HG02759 (cell line): ENCODE measurements around the gene EPHB1.
"Not testable (repeated sequence)": the region's sequence is repeated elsewhere in the genome, so short reads cannot be mapped to it uniquely, and the experiment has no call there.

Experiments
- ATAC-seq: cut with Tn5 transposase; IDR thresholded peaks from one replicate; pipeline ENCODE4 v1.9.1; 2021; ENCODE audit warnings: mild to moderate bottlenecking, moderate library complexity; ENCODE audit not compliant: unreplicated experiment

EPHB1 gene

DNA sequence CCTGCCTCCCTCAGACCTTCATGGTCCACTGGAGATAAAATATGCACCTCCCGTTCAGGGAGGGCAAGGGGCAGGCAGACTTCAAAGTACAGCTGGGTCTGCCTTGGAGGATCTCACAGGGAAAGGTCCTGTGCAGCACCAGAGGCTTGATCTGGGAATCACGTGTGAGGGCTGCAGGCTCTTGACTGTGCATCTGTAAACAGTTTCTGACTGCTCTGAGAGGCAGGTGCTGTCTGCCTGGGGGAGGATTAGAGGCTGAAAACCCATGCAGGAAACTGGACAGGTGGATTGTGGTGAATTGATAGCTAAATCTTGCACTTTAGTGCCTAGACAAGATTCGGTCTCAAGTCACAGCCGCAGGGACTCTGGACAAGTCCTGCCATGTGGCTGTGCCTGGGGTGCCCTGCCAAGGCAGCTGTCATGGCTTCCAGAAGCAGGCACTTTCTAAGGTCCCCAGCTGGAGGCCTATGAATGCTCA is 239.3 kb downstream of the EPHB1 start:
- ATAC-seq, result no peak

DNA sequence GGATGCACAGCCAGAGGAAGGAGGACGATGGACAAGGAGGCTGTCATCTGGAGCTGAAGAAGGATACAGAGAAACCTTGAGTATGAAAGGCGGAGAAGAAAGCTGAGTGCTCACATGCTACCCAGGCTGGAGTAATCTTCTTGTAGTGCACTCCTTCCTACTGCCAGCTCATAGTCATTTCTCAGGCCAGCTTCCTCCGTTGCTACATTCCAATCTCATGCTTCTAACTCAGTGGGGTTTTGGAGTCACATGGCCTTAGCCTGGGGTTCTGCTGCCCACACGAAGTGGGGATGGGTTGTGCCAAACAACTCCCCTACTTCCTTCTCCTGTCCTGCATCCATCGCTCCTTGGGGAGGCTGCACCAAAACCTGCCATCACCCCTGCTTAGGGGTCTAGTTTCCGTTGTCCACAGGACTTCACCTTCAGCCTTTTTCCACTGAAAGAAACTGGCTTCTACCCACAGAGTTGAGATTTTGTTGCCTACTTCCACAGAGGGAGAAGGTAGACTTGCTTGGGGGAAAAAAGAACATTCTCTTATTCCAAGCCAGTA is 239.9 kb downstream of the EPHB1 start:
- ATAC-seq, result no peak

DNA sequence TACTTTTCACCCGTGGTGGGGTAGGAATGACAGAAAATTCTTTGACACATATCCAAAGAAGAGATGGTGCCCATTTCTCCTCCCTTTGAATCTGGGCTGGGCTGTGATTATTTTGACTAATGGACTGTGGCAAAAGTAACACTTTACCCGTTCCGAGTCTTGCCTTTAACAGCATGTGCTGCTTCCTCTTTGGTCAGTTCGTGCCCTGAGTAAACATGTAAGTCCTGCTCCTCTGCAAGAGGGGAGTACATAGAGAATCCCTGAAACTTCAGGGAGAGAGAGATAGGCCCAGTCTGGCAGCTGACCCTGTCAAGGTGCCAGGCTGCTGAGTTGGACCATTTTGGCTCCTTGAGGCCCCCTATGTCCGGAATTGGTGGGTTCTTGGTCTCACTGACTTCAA is 243.1 kb downstream of the EPHB1 start:
- no peak for ATAC-seq

DNA sequence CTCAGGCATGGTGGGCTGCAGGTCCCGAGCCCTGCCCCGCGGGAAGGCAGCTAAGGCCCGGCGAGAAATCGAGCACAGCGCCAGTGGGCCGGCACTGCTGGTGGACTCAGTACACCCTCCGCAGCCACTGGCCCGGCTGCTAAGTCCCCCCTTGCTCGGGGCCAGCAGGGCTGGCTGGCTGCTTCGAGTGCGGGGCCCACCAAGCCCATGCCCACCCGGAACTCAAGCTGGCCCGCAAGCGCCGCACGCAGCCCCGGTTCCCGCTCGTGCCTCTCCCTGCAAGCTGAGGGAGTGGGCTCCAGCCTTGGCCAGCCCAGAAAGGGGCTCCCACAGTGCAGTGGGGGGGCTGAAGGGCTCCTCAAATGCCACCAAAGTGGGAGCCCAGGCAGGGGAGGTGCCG is 244.5 kb downstream of the EPHB1 start:
- ATAC-seq, result not testable (repeated sequence)

DNA sequence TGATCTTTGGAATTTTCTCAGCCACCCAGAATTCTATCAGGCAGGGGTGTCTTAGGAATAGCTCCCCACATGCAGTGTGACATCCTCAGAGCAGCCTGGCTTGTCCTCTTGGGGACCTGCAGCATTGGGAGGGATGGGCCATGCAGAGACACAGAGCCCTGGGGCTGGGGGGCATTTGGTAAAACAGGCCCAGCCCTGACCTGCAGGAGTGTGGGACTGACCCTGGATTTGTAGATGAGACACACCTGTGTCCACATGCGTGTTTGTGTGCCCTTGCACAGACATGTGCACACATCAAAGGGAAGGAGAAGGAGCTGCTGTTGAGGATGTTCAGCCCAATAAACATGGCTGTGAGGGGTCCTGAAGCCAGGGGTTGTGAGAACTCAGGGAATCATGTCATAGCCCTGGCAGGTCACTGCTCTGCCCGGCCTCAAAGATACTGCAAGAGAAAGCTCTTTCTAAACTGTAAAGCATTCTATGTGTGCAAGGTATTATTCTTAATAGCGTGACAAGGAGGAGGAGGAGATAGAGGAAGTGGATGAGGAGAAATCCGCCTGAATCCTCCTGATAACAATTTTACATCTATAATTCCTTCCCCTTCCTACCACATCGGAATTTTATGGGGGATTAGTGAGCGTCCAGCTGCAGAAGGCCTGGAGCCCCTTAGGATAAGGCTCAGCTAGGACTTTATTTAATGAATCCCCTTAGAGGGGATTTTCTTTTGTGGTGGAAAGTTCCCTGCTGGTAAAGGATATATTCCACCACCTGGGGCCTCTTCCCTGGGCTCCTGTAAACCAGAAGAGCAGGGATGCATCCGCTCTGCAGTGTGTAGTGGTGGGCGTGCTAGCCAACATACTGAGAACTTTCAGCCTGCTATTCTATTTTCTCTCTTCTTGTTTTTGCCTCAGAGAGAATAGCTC is 245.5 kb downstream of the EPHB1 start:
- ATAC-seq, result no peak

DNA sequence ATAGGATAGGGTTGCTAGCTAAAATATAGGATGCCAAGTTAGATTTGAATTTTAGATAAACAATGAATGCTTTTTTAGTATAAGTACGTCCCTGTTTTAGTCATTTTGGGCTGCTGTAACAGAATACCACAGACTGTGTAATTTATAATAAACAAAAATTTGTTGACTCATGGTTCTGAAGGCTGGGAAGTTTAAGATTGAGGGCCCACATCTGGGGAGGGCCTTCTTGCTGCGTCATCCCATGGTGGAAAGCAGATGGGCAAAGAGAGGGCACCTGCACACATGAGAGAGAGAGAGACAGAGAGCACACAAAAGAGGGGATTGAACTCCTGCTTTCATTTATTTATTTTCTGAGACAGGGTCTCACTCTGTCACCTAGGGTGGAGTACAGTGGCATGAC is 246.5 kb downstream of the EPHB1 start:
- no peak for ATAC-seq

DNA sequence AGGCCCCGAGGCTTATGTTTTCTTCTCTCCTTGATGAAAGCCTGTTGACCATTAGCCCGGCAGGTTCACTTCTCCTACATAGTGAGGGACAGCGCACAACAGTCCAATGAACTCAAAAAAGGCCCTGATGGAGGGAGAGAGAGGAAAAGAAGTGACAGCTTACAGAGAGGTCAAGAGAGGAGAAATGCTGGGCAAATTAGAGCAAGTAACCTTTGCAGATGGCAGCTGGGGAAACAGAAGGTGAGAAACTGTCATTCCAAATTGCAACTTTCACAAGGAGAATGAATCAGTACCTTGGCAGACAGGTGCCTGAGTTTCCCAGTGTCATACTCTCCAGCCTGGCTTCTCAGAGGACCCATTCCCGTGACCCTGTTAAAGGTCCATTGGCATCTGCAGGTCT is 252.0 kb downstream of the EPHB1 start:
- ATAC-seq, result no peak

DNA sequence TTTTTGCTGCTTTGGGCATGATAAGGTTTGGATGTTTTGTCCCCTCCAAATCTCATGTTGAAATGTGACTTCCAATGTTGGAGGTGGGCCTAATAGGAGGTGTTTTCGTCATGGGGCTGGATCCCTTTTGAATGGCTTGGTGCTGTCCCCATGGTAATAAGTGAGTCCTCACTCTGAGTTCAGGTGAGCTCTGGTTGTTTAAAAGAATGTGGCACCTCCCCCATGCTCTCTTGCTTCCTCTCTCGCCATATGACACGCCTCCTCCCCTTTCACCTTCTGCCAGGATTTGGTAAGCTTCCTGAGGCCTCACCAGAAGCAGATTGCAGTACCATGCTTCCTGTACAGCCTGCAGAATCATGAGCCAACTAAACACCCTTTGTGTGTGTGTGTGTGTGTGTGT is 255.5 kb downstream of the EPHB1 start:
- no peak for ATAC-seq

DNA sequence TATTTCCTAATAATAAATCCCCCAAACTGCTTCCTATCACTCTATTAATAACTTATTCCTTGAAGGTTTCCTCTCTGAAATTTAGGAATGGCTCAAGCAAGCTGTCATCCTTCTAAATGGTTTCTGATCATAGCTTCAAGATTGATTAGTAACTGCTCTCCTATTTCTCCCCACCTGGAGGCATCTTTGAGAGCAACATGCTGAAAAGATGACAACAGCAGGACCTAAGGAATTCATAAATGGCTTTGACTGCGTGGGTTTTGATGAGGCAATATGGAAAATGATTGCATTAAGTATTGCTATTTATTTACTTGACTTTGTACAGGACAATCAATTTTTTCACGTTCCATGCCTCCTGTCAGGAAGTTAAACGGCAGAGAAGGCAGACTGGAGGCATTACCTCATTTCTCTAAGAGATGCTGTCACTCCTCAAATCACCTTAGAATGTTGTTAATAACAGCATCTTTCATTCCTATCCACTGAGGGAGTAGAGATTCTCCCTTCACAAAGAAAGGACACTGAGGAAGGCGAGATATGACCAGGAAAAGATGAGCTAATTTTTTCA is 256.4 kb downstream of the EPHB1 start:
- no peak for ATAC-seq

DNA sequence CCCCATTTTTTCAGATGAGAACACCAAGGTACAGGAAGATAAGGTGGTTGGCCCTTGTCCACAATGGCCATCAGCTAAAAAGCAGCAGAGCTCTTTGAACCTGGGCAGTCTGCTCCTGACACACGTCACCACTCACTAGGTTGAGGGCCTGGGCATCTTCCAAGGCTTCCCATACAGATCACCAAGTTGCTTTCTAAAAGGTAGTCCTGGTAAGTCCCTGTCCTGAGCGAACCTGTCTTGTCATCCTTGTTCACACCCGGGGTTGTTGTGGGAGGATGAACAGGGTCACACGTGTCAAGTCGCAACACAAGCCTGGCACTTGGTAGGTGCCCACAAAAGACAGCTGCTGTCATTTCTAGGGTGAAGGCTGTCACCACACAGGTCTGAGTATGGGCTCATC is 260.4 kb downstream of the EPHB1 start:
- no peak for ATAC-seq

DNA sequence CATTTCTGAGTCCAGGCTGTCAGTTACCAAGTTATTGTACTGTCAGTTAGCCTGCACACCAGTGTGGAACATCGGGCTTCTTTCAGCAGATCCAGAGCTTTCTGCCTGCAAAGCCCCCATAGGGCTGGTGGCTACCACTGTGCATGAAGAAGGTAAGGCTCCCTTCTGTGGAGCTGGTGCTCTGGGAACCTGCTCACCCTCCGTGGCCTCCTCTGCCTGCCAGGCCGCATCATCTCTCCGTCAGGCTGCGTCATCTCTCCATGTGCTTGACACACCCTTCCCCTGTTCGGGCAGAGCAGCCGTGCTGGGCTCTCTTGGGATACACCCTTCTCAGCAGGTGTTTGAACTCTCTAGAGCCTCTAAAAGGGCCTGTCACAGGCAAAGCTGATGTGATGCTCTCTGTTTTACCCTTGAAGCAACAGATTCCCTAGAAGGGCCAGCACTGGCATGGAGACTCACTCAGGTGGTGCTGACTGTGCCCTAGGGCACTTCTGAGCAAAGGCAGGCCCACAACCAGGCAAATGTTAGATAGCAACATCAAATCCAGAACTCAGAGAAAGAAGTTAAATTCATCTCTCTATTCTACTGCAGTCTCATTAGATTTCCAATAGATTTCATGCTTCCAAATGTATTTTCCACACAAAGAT is 261.1 kb downstream of the EPHB1 start:
- no peak for ATAC-seq

DNA sequence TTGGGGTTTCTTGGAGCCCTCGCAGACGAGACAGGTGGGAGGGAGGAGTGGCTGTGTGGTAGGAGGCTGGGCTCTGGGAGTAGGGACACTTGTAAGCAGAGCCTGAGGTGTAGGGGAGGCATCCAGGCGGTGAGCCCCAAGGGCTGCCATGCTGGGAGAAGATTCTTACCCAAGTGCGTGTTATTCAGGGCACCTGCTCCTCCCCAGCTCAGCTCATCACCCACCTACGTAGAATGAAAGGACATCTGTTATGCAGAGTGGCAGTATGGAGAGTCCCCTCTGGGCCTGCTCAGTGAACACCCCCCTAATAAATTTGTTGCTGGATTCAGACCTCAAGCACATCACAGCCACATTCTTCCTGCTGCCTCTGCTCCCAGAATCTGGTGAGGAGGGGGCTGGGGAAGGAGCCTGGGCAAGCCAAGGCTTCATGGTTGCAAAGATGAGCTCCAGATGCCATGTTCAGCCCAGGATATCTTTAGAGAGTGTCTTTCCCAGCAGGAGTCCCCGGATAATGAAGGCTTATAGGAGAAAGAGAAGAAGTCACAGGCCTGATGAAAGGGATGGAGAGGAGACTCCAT is 261.8 kb downstream of the EPHB1 start:
- no peak for ATAC-seq

DNA sequence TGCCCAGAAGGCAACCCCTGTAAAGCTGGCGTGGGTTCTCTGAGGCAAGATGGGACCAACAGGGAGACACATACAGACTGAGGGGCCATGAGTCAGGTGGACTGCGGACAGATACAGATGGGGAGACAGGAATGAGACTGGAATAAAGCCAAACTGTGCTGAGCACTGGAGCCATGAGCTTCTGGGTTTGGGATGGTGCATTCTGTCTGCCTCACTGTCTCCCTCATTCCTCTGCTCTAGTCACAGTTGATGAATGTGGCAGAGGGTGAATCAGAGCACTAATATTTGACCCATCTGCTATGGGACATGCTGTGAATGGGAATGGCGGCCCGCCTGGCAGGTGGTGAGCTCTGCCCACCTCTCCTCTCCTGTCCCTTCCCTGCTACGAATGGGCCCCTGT is 262.9 kb downstream of the EPHB1 start:
- no peak for ATAC-seq

DNA sequence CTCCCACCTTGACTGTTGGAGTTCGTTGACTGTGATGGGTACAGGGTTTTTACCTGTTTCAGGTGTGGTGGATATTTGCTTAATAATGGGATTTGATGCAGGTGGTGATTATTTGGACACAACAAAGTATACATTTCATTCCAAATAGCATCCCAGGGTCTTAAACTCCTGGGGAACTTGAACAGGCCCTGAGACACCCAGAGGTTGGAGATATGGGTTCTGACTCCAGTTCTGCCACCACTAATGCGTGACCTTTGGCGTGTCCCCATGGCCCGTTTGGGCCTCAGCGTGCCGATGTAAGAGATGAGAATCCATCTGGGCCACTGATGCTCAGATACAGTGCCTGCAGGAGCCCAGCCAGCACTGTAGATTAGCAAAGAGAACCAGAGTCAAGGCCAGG is 264.5 kb downstream of the EPHB1 start:
- no peak for ATAC-seq

DNA sequence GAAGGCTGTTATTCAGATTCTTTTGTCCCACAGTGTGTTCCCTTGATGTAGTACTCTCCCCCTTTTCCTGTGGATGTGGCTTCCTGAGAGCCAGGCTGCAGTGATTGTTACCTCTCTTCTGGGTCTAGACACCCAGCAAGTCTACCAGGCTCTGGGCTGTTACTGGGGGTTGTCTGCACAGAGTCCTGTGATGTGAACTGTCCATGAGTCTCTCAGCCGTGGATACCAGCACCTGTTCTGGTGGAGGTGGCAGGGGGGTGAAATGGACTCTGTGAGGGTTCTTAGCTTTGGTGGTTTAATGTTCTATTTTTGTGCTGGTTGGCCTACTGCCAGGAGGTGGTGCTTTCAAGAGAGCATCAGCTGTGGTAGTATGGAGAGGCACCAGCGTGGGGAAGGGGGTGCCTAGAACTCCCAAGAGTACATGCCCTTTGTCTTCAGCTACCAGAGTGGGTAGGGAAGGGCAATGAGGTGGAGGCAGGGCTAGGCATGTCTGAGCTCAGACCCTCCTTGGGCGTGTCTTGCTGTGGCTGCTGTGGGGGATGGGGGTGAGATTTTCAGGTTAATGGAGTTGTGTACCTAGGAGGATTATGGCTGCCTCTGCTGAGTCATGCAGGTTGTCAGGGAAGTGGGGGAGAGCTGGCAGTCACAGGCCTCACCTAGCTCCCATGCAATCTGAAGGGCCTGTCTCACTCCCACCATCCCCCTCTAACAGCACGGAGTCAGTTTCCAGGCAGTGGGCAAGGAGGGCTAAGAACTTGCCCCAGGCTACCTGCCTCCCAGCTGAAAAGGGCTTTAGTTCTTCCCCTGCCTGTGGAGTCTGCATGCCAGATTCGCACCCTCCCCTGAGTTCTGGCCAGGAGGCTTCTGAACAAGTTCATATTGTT is 272.0 kb downstream of the EPHB1 start:
- ATAC-seq, result not testable (repeated sequence)

DNA sequence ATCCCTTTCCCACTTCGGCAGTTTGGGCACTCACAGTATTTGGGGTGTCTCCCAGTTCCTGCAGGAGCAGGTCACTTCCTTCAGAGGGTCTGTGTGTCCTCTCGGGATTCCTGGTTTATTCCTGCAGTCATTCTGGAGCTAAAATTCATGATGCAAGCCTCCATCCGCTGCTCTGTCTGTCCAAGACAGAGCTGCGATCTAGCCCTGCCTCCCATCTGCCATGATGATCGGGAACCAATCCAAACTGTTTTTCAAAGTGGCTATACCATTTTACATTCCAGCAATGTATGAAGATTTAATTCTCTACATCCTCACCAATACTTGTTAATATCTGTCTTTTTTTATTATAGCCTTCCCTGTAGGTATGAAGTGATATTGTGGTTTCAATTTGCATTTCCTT is 273.0 kb downstream of the EPHB1 start:
- no peak for ATAC-seq

DNA sequence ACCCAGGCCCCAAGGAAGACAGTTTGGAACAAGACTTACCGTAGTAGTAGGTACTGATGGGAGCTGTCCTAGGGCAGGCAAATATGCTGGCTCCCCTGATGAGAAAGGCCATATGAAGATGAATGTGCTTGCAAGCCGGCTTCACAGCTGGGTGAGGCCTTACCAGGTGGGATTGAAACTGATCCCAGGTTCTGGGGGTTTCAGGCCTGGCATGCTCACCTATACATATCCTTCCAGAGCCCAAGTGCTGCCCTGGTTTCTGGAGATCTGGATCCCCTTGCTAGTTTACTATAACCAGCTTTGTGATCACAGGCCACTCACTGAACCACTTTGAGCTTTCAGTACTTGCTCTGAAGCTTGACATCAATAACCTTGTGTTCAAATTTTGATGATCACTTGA is 274.3 kb downstream of the EPHB1 start:
- no peak for ATAC-seq

DNA sequence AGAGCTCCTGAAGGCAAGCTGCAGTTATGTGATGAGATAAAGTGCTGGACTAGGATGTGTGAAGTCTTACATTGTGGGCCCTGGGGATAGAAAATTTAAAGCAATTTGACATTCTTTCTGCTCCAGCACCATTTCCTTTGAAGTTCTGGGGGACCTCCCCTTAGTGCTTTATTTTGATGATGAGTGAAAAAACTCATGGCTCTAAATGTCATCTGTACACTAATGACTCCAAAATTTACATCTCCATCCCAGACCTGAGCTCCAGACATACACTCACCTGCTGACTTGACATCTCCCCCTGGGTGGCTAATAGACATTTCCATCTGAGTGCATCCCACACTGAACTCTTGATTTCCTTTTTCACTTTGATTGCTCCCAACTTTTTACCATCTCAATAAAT is 276.4 kb downstream of the EPHB1 start:
- ATAC-seq, result no peak

DNA sequence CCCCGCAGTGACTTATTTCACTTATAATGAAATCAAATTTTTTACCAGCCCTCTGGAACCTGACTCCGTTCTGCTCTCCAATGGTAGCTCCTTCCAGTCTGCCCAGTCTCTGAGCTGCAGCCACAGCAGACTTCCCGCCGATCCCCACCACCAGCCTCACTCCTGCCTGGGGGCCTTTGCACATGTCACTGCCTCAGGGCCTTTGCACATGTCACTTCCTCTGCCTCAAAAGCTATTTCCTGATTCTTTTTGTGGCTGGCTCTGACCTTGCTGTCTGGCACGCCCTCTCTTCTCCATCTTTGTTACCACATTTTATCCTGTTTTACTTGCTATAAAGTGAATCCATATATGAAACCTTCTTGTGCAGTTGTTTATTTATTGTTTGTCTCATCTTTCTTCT is 277.4 kb downstream of the EPHB1 start:
- no peak for ATAC-seq

DNA sequence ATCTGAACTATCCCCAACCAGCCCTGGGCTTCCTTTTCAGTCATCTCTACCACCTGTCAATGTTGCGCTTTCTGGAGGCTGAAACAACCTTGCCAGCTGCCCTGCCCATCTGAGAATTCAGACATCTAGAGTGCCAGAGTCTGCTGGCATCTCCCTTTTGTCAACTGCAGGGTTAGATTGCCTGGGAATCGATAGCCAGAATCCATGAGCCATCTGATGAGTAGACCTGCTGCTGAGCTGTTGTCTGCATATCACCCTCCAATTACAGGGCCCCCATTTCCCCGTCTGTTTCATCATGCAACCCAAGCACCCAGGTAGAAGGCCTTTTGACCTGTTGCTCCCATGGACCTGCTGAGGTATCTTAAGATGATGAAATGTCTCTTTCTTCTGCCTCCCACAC is 280.1 kb downstream of the EPHB1 start:
- ATAC-seq, result no peak
